ENCODE results near the gene PNPLA1. TPM values are rescaled to one million over a fixed set of nuclear protein-coding genes. Genes with fewer than 3 reads are reported as not detected.

PNPLA1 gene
- total RNA-seq, 1 experiment from 2014 or later, result 0.27 TPM

DNA sequence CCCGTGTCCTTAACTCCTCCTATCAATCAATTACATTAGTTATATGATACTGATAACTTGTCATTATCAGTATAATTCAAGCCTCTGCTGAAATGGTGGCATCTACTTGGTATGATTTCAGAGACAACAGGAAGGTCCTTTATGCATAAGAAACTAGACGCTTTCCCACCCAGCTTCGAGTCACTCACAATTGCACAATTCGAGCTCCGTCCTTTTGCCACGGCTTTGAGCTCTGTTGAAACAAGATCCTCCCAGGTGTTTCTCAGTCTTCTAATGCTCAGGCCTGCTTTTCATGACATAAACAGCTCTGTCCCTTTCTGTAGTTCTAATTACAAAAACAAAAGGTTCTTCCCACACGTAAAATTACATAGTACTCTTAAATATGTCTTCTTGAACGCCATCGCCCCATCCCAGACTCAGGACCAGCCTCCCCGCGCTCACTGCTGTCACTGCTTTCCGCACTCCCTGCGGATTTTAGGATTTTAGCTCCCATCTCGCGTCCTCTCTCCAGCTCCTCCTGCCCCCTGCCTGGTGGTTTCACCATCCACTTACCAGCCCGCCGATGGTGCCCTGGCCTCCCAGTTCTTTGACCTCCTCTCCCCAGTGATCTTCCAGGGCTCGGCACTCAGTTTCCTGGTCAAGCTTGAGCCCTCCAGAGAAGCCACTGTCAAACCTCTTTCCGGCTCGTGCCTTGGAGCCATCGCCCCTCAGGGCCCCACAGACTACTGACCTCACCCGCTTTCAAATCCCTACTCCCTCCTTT, 23.2 kb upstream of the PNPLA1 start:
- DNase-seq (ENCODE audit: low read depth), result no peak

DNA sequence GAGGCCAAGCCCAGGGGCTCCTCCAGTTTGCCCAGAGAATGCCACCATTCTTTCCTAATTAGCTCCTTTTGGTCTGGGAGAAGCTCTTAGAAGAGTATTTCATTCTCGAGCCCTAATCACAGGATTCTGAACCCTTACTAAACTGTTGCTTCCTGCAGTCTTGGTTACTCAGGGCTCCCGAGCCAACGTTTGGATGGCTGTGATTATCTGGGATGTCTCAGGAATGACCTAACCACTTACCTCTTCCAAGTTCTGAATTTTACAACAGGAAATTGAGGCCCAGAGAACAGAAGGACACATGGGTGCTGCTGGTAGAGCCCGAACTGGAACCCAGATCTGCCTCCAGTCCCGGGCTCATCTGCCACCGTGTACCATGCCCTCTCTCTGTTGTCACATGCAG, 22.2 kb upstream of the PNPLA1 start:
- peak; percentile 53 for DNase-seq (ENCODE audit: low read depth)

DNA sequence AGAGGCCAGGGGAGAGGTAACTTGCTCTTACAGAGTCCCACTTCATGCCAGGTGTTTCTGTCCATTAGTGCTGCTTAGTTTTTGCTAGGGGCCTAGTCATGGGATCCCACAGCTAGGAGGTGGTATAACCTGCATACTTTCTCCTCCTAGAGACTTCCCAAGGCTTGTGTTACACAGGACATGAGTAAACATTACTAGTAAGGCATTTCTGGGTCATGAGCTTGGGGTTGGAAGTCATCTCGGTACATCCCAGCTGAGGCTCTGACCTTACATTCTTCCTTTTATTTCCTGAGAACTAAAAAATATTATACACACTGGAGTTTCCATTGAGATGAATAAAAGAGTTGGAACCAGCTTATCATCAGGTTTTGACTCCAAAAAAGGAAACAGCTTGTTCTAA, 20.9 kb upstream of the PNPLA1 start:
- DNase-seq (ENCODE audit: low read depth), result peak; percentile 67

DNA sequence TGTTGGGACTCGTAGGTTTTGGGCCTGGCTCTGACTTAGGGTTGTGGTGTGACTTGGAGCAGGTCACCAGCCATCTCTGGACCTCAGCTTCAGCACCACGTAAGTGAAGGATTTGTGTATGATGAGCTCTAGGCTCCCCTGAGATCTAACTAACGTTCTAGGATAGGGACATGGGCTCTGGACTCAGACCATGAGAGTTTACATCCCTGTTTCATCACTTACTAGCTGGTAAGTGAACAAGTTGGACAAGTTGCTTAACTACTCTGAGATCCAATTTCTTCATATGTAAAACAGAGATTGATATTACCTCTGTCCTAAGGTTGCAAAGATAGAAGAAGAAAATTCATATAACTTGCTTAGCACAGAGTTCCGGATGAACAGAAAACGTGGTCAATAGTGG, 20.3 kb upstream of the PNPLA1 start:
- no peak for DNase-seq (ENCODE audit: low read depth)

DNA sequence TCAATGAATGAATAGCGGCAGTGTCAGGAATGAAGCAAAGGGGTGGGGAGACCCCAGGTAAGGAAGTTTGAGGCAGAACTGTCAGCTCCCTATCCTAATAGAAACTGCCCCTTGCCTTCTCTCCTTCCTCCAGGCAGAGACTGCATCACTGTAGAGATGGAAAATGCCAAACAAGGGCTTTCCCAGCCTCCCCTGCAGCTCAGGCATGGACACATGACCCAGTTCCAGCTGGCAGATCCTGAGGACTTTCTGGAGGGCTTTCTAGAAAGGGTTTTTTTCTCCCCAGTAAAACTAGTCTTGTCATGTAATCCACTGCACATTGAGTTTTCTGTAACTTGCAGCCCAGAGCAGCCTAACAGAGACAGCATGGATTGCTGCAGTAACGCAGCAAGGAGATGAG, 17.9 kb upstream of the PNPLA1 start:
- DNase-seq (ENCODE audit: low read depth), result no peak

DNA sequence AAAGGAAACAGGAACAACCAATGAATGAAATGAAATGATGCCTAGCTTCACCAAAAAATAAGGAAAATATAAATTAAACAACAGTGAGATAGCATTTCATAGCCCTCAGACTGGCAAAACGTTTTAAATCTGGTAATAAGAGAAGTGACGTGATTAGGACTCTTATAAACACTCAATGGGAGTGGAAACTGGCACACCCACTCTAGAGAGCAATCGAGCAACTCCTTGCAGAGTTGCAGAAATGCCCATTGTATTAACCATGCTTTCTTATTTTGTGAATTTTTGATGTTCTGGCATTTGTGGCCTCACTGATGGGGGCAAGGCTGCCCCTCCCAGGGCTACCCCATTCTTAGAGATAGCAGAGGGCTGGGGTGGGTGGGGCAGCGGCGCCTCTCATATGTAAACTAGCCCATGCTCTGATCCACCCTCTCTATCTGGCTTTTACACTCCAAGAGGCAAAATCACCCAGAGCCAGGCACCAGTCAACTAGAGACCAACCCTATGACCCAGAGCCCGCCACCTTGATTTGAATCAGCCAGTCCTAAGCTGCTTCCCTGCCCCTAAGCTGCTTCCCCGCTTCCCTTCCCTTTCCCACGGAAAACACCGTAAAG, 6.4 kb upstream of the PNPLA1 start:
- no peak for DNase-seq (ENCODE audit: low read depth)

DNA sequence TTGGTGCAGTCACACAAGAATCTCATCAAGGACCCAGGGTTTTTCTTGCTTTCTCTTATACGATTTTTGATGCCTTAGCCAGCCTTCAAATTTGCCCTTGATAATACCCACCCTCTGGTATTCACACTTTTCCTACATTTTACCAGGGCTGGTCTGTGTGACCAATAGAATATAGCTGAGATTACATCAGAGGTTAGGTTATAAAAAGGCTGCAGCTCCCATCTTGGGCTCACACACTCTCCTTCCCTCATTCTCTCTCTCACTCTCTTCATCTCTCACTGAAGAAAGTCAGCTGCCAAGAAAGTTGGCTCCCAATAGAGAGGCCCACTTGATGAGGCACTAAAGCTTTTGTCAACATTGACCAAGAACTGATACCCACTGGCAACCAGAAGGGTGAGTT, 4.1 kb upstream of the PNPLA1 start:
- no peak for DNase-seq (ENCODE audit: low read depth)

DNA sequence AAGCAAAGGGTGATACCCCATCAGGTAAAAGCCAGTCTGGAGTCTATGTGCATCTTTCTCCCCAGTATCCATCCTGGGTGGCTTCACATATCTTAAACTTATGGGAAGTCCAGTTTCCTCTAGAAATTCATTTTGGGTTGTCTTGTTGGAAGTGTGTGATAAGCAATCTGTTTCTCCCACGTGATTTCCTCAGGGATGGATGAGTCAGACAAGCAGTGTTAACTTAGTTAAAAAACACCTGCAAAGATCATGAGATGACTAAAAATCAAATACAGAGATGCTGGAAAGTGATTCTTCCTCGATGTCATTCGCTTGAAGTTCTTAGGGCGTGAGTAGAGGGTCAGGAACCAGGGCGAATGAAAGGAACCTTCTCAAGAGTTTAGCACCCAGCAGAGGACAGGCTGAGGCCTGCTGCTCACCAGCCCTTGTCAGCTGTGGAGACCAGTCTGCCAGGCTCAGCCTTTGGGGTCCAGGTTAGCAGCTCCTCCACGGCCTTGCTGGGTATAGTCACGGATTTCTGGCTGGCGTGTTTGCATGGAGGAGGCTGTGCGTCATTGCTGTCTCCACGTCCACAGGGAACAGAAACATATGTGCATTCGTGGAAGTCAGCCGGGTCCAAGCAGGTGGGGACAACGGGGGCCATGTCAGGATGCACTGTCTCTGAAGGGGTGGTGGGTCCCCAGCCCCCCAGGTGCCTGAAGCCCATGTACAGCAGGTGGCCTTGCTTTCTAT, 2.8 kb upstream of the PNPLA1 start:
- peak; percentile 60 for DNase-seq (ENCODE audit: low read depth)

DNA sequence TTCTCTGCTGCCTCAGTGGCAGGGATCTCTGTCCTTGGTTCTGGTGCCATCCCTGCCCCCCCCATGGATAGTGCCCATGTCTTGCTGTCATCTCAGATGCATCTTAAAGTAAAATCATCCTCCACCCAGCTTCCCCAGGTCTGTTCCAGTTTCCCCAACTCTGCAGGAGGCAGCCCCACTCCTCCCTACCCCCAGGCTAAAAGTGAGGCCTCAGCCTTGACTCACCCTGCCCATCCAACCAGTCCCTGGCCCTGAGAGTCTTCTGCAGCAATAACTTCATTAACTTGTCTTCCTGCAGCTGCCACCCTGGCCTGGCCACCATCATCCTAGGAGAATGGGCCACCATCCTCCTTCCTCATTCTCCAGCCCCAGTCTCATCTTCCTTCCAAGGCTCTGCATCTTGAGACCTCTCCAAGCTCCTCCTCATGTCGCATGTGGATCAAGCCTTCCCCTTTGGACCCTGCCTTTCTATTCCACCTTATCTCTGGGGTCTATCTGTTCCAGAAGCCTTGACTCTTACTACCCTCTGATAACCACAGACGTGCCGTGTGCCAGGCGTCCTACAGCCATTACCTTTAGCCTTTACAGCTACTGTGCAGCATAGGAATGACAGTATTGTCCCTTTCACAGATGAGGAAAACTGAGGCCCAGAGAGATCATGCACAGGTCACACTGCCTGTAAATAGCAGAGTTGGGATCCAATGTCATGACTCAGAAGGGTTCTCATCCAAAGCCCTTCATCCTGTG, 2.0 kb upstream of the PNPLA1 start:
- peak; percentile 80 for DNase-seq (ENCODE audit: low read depth)

DNA sequence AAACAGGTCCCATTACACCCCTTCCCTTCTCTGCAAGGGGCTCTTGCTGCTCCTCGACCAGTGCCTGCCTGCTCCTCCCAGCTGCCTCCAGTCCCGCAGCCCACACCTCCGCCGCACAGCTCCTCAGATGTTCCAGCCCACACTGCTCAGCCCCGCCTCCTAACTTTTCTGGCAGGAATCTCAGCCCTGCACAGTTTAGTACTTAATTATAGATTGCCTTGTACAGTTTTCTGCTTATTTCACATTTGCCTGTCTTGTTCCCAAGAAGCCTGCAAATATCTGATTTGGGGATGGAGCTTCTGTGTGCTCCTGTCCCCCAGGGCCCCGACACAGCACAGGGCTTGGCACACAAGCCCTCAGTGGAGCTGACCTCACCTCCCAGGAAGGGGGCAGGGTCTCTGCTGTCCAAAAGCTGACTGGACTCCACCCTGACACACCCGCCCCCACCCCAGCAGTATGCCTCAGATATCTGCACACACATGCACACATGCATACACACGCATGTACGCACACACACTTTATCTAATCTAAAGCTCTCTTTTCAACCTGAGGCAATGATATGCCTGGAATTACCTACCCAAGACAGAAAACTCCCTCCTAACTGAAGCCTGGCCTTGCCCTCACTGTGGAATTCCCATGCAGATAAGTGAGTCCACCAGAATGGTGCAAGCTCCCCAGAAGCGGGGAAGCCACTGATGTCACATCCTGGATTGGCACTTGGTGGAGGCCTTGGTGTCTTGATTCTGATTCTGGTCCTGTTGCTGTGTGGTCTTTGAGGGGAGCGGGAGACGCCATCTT, 1.2 kb upstream of the PNPLA1 start:
- DNase-seq (ENCODE audit: low read depth), result peak; percentile 45

DNA sequence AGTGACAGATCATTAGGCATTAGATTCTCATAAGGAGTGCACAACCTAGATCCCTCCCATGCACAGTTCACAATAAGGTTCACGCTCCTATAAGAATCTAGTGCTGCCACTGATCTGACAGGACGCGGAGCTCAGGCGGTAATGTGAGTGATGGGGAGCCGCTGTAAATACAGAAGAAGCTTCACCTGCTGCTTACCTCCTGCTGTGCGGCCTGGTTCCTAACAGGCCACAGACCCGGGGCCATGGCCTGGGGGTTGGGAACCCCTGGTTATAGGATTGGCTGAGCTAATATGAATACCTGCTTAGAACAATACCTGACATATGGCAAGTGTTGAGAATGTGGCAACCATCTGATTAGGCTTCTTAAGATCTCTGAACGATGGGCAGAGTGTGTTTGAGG, 2.4 kb downstream of the PNPLA1 start:
- no peak for DNase-seq (ENCODE audit: low read depth)

DNA sequence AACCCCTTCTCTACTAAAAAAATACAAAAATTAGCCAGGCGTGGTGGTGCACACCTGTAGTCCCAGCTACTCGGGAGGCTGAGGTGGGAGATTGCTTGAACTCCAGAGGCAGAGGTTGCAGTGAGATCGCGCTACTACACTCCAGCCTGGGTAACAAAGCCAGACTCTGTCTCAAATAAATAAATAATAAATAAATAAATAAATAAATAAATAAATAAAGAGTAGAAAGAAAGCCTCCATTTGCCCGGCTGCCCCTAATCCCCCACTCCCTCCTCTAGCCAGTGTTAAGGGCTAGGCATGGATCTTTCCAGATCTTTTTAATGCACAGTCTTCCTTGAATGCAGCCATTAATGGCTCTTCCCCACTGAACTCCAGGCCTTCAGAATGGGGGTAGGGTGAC, 3.2 kb downstream of the PNPLA1 start:
- DNase-seq (ENCODE audit: low read depth), result no peak

DNA sequence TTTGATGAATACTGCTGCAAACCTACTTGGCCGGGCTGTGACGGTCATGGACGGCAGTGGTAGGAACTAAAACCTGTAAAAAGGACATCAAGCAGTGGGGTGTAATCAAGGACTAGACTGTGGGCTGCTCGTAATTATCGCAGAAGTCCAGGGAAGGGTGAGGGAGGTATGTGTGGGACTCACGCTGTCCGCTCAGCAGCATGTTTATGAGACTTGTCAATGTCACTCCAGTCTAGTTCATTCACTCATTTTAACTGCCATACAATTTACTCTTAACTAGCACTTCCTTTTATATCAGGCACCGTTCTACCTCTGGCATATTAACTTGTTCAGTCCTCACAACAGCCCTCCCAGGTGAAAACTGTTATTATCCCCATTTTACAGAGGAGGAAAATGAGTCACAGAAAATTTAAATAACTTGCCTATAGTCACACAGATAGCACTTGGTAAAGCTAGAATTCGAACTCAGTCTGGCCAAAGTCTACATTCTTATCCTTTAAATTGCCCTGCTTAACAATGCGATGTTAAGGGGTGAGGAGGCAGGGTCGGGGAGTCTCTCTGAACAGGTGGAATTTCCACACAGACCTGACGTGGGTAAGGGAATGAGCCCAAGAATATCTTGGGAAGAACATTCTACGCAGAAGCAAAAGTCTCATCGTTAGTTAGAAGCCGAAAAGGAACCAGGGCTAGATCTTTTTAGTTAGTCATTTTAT, 4.1 kb downstream of the PNPLA1 start:
- DNase-seq (ENCODE audit: low read depth), result no peak

DNA sequence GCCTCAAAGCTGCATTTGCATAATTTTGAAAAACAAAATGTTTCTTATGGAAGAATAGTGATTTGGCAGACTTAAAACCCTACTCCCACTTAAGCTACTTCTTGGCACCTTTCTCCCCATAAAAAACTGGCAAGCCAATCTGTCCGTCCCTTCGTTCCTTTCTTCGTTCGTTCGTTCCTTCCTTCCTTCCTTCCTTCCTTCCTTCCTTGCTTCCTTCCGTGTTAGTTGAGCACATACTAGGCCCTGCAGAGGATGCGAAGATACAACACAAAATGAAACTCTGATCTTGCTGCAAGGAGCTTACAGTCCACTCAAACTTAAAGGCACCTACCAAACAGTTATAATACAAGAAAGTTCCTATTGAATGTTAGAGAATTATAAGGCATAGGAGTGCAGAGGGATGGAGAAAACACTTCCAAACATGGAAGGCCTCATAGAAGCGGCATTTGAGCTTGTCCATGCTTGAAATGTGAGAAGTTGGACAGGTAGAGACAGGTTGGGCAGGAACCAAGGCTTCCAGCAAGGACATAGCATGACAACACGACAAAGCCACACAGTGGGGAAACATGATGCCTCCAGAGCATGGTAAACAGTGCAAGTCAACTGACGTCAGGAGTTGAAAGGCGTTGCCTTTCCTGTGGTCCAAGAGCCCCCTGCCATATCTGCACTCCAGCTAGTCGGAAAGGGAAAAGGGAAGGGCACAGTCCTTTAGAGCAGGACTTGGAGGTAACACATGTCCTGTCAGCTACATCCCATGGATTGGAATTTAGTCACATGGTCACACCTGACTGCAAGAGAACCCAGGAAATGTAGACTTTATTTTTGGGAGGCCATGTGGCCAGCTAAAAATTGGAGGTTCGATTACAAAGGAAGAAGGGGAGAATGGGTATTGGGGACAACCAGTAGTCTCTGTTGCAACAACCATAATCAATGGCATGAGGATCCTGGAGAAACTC, 7.0 kb downstream of the PNPLA1 start:
- no peak for DNase-seq (ENCODE audit: low read depth)

DNA sequence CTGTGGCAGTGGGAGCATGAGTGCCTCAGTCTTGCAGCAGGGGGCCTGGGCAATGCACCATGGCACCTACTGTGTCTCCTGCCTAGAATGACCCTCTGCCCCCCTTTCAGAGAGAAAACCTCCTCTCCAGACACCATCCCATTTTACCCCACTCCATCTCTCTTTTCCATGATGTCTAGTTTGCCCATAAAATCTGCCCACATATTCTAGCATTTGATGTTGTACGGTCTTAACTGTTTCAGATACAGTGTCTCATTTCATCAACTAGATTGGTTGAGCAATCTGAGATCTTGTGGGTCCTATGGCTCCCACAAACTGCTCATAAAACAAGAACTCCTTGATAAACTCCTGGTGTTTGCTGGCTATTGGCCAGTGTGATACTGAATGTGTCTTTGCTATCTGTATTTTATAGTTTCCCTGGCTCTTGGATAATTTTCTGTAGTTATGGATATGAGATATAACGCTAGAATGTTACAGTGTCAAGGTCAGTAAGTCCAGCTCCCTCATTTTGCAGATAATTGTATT, 8.1 kb downstream of the PNPLA1 start:
- no peak for DNase-seq (ENCODE audit: low read depth)

DNA sequence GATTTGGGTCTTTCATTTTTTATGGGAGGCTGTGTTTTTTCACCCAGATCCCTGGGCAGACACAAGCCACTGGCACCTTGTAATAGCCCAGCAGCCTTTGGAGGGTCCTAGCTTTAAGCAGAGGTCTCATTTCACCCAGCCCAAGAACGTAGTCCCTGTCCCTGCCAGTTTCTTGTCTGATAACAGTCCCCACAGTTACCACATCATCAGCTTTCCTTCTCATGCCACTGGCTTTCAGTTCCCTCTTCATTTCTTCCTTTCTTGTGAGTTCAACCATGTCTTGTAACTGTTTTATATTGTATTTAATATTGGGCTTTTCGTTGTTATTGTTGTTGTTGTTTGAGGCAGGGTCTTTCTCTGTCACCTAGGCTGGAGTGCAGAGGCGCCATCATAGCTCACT, 10.6 kb downstream of the PNPLA1 start:
- no peak for DNase-seq (ENCODE audit: low read depth)

DNA sequence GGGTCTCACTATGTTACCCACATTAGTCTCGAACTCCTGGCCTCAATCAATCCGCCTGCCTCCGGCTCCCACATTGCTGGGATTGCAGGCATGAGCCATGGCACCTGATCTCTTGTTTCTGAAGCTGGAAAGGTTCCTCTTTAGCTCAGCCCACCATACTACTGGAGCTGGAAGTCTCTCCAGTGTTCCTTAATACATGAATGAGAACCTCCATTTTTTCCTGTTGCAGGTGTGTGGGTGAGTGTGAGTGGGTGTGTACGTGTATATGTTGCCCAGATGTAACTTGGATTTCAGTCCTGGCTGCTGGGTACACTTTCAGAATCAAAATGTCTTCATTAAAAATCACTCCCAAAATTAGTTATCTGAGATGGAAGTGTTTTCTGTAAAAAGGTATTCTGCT, 11.1 kb downstream of the PNPLA1 start:
- DNase-seq (ENCODE audit: low read depth), result no peak

DNA sequence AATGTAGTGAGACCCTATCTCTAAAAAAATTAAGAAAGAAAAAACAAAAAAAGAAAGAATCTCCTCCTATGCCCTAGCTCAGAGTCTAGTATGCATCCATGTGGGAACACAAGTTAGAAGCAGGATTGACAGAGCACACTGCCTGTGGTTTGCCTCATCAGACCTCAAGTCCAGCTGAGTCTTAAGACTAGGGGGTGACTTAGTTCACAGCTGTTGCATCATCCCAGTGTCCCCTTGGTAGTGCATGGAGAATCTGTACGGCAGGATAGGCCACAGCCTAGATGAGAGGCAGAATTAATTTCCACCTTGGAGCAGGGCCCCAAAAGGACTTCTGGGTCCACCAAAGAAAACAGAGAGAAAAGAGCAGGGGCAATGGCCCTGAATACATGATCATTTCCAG, 13.7 kb downstream of the PNPLA1 start:
- no peak for DNase-seq (ENCODE audit: low read depth)

DNA sequence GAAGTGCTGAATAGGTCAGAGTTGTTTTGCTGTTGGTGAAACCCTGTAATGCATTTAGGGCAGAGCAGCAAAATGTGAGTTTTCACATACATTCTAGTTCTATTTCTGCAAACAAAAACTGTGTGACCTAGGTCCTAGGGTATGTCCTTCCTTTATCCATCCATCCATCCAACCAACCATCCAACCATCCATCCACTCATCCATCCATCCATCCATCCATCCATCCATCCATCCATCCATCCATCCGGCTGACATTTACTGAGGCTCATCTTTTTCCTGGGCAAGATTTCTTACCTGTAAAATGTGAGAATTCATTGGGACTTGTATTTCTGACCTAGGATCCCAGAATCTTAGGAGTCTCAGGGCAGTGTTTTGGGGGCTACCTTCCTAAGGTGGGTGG, 14.5 kb downstream of the PNPLA1 start:
- DNase-seq (ENCODE audit: low read depth), result no peak

All from M059J (cell line).